ENCODE results near the gene GPC3. TPM values are rescaled to one million over a fixed set of nuclear protein-coding genes. Genes with fewer than 3 reads are reported as not detected.
A peak's percentile ranks its signal among the peaks of the same experiment; 100 is the strongest.

GPC3 gene
- total and polyA plus RNA-seq, 8 donors, result 0.46 to 137 (median 4.4) TPM

- Histone ChIP-seq H3K36me3 (no peaks in the 10 kb centered on the region), H3K27ac (no peak overlapping the region), H3K4me3 (no peak overlapping the region), H3K9me3 (peaks cover 0 to 10% (median 2%) of the 10 kb centered on the region in 4 donors), H3K4me1 (no peaks in the 10 kb centered on the region), H3K27me3 (no peaks in the 10 kb centered on the region)
- no peak for DNase-seq
- WGBS, 5 donors, result 34 to 73% (median 66%) methylated on average over 4 of the region's 4 CpGs
- TF ChIP-seq POLR2AphosphoS5 (IDR thresholded peaks at IDR 0.05) (no peak), EP300 (IDR thresholded peaks at IDR 0.05) (no peak), CTCF (IDR thresholded peaks at IDR 0.05) (no peak), POLR2A (IDR thresholded peaks at IDR 0.05) (no peak)
- intact Hi-C loops (cut with DNase I; ENCODE audit: low total_unique reads), result no loop called here
Observed at GRCh38 chrX:133911825-133912495, 73.4 kb downstream of the GPC3 start.

- no peaks in the 10 kb centered on the region for H3K36me3 ChIP-seq
- peaks cover 0 to 7% (median 0%) of the 10 kb centered on the region in 3 donors for H3K27me3 ChIP-seq
- DNase-seq, result no peak
- TF ChIP-seq EP300 (IDR thresholded peaks at IDR 0.05) (no peak), CTCF (IDR thresholded peaks at IDR 0.05) (no peak), POLR2A (IDR thresholded peaks at IDR 0.05) (no peak)
- no peak overlapping the region for H3K4me3 ChIP-seq
- H3K27ac ChIP-seq, result no peak overlapping the region
- H3K4me1 ChIP-seq, result no peaks in the 10 kb centered on the region
- 67 to 100% (median 88%) methylated on average over 1 of the region's 1 CpG for WGBS, 5 donors
- H3K9me3 ChIP-seq, result peaks cover 0 to 5% (median 2%) of the 10 kb centered on the region in 4 donors
- intact Hi-C loops (cut with DNase I; ENCODE audit: low total_unique reads), result no loop called here
Observed at GRCh38 chrX:133910539-133910938, 74.9 kb downstream of the GPC3 start.

GRCh38 chrX:133909888-133910287 is 75.5 kb downstream of the GPC3 start:
- intact Hi-C loops (cut with DNase I; ENCODE audit: low total_unique reads), result no loop called here
- peaks cover 0 to 7% (median 0%) of the 10 kb centered on the region in 3 donors for H3K27me3 ChIP-seq
- no peaks in the 10 kb centered on the region for H3K36me3 ChIP-seq
- no peak overlapping the region for H3K27ac ChIP-seq
- H3K4me3 ChIP-seq, result no peak overlapping the region
- H3K9me3 ChIP-seq, result no peaks in the 10 kb centered on the region
- DNase-seq, result no peak
- no peaks in the 10 kb centered on the region for H3K4me1 ChIP-seq
- TF ChIP-seq POLR2AphosphoS5 (IDR thresholded peaks at IDR 0.05) (no peak), POLR2A (IDR thresholded peaks at IDR 0.05) (no peak), EP300 (IDR thresholded peaks at IDR 0.05) (no peak), CTCF (IDR thresholded peaks at IDR 0.05) (no peak)

GRCh38 chrX:133908223-133908955 is 77.0 kb downstream of the GPC3 start:
- WGBS, 5 donors, result 57 to 90% (median 79%) methylated on average over 3 of the region's 3 CpGs
- intact Hi-C loops (cut with DNase I; ENCODE audit: low total_unique reads), result no loop called here

More at GRCh38 chrX:133908223-133908955, 77.0 kb downstream of the GPC3 start:
- Histone ChIP-seq H3K9me3 (no peaks in the 10 kb centered on the region), H3K27me3 (peaks cover 0 to 7% (median 0%) of the 10 kb centered on the region in 3 donors), H3K27ac (no peak overlapping the region), H3K4me3 (no peak overlapping the region), H3K4me1 (no peaks in the 10 kb centered on the region), H3K36me3 (no peaks in the 10 kb centered on the region)
- DNase-seq, result peak in 1 of 2 donors; percentile 35
- TF ChIP-seq POLR2A (IDR thresholded peaks at IDR 0.05), result no peak
- no peak for TF ChIP-seq EP300 (IDR thresholded peaks at IDR 0.05)
- TF ChIP-seq CTCF (IDR thresholded peaks at IDR 0.05), result no peak
- TF ChIP-seq POLR2AphosphoS5 (IDR thresholded peaks at IDR 0.05), result no peak

Data from stomach (tissue), 9 donors.